Measurements from ENCODE around the gene GALNT2.

The GALNT2 gene

GRCh38 chr1:230057681-230058565 is 9.1 kb upstream of the GALNT2 start:
- TF ChIP-seq, protein P1, sequence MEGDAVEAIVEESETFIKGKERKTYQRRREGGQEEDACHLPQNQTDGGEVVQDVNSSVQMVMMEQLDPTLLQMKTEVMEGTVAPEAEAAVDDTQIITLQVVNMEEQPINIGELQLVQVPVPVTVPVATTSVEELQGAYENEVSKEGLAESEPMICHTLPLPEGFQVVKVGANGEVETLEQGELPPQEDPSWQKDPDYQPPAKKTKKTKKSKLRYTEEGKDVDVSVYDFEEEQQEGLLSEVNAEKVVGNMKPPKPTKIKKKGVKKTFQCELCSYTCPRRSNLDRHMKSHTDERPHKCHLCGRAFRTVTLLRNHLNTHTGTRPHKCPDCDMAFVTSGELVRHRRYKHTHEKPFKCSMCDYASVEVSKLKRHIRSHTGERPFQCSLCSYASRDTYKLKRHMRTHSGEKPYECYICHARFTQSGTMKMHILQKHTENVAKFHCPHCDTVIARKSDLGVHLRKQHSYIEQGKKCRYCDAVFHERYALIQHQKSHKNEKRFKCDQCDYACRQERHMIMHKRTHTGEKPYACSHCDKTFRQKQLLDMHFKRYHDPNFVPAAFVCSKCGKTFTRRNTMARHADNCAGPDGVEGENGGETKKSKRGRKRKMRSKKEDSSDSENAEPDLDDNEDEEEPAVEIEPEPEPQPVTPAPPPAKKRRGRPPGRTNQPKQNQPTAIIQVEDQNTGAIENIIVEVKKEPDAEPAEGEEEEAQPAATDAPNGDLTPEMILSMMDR (conservative IDR thresholded peaks at IDR 0.05; ENCODE audit: low read depth, low read length) = no peak
- no peak for DNase-seq (ENCODE audit: low read depth)
- no peak overlapping the region for H3K4me3 ChIP-seq (ENCODE audit: low read depth, low read length)

GRCh38 chr1:230058626-230059025 is 8.4 kb upstream of the GALNT2 start:
- TF ChIP-seq, protein P1 (conservative IDR thresholded peaks at IDR 0.05; ENCODE audit: low read depth, low read length) = no peak
- no peak overlapping the region for H3K4me3 ChIP-seq (ENCODE audit: low read depth, low read length)
- no peak for DNase-seq (ENCODE audit: low read depth)

DNA sequence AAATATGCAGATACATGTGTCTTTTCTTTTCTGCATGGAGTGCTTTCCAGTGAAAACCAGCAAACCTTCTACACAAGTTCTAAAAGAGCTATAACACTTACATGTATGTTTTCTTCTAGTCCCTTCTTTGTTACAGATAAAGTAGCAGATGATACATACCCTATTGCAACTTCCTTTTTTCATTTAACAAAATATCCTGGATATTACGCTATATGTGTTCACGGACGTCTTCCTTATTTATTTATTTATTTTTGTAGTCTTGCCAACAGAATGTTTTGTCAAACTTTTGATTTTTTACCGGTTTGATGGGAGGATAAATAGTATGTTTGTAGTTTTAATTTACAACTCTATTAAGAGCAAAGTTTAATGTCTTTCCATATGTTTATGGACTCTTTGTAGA is 5.2 kb upstream of the GALNT2 start:
- no peak overlapping the region for H3K4me3 ChIP-seq (ENCODE audit: low read depth, low read length)
- TF ChIP-seq, protein P1 (conservative IDR thresholded peaks at IDR 0.05; ENCODE audit: low read depth, low read length) = no peak
- no peak for DNase-seq (ENCODE audit: low read depth)

DNA sequence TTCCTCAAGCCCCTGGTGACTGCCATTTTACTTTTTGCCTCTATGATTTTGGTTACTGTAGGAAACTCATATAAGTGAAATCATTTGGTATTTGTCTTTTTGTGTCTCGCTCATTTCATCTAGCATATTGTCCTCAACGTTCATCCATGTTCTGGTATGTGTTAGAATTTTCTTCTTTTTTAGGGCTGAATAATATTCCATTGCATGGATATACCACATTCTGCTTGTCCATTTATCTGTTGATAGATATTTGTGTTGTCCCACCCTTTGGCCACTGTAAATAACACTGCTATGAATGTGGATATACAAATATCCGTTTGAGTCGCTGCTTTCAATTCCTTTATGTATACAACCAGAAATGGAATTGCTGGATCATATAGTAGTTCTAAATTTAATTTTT is 4.5 kb upstream of the GALNT2 start:
- TF ChIP-seq, protein P1 (conservative IDR thresholded peaks at IDR 0.05; ENCODE audit: low read depth, low read length) = no peak
- H3K4me3 ChIP-seq (ENCODE audit: low read depth, low read length) = no peak overlapping the region
- no peak for DNase-seq (ENCODE audit: low read depth)

DNA sequence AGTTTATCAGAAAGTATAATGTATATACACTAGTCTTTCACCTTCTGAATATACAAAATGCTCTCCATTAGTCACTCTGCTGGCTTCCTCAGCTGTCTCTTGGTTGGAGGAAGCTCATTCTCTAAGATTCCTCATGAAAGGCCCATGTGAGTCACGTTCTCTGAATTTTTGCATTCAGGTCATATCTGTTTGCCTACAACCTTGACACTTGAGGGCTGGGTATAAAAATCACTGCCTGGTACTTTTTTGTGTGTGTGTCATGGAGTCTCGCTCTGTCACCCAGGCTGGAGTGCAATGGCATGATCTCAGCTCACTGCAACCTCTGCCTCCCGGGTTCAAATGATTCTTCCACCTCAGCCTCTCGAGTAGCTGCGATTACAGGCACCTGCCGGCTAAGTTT is 2.8 kb upstream of the GALNT2 start:
- H3K4me3 ChIP-seq (ENCODE audit: low read depth, low read length) = no peak overlapping the region
- TF ChIP-seq, protein P1 (conservative IDR thresholded peaks at IDR 0.05; ENCODE audit: low read depth, low read length) = no peak
- DNase-seq (ENCODE audit: low read depth) = no peak

GRCh38 chr1:230065161-230065560 is 1.9 kb upstream of the GALNT2 start:
- TF ChIP-seq, protein P1 (conservative IDR thresholded peaks at IDR 0.05; ENCODE audit: low read depth, low read length) = no peak
- H3K4me3 ChIP-seq (ENCODE audit: low read depth, low read length) = no peak overlapping the region
- DNase-seq (ENCODE audit: low read depth) = no peak

- DNase-seq (ENCODE audit: low read depth) = no peak
- no peak overlapping the region for H3K4me3 ChIP-seq (ENCODE audit: low read depth, low read length)
- TF ChIP-seq, protein P1 (conservative IDR thresholded peaks at IDR 0.05; ENCODE audit: low read depth, low read length) = no peak
Measured at GRCh38 chr1:230065571-230065970, 1.5 kb upstream of the GALNT2 start.
